Mesendoderm (in vitro differentiated cells): Measurements from ENCODE around the gene SMYD1.

Experiments
- DNase-seq: peaks from one replicate; pipeline ENCODE4 v3.0.0; 2013
- H2AK5ac ChIP-seq: 2 replicates; pipeline ENCODE4 v1.6.1; 2013; ENCODE audit warnings: low read length, inconsistent platforms
- H2BK120ac ChIP-seq: 2 replicates; pipeline ENCODE4 v1.6.1; 2013; ENCODE audit warnings: low read depth, mild to moderate bottlenecking, low read length, moderate library complexity, mixed read lengths
- H2BK15ac ChIP-seq: replicated peaks from 2 replicates; pipeline ENCODE4 v1.6.1; 2013; ENCODE audit warnings: low read depth, mild to moderate bottlenecking, moderate library complexity
- H2BK5ac ChIP-seq: 2 replicates; pipeline ENCODE4 v1.6.1; 2013; ENCODE audit warnings: low read length, inconsistent platforms
- H3K18ac ChIP-seq: 2 replicates; pipeline ENCODE4 v1.6.1; 2013; ENCODE audit warnings: mild to moderate bottlenecking, low read length, mixed read lengths
- H3K23ac ChIP-seq: one replicate; pipeline ENCODE4 v1.6.1; 2013; ENCODE audit warnings: low read length
- H3K27ac ChIP-seq: 2 replicates; pipeline ENCODE4 v1.5.1; 2013; ENCODE audit warnings: low read depth, mild to moderate bottlenecking, inconsistent platforms, low read length, moderate library complexity
- H3K27me3 ChIP-seq: 2 replicates; pipeline ENCODE4 v1.6.1; 2013; ENCODE audit warnings: low read length, control low read depth, mild to moderate bottlenecking, inconsistent platforms; ENCODE audit not compliant: insufficient read depth, poor library complexity
- H3K36me3 ChIP-seq: 2 replicates; pipeline ENCODE4 v1.6.1; 2013; ENCODE audit warnings: low read length, inconsistent platforms; ENCODE audit not compliant: control insufficient read depth, insufficient read depth
- H3K4ac ChIP-seq: one replicate; pipeline ENCODE4 v1.6.1; 2013; ENCODE audit warnings: low read depth, mild to moderate bottlenecking, low read length, moderate library complexity
- H3K4me1 ChIP-seq: 2 replicates; pipeline ENCODE4 v1.6.1; 2013; ENCODE audit warnings: low read depth, low read length, inconsistent platforms; ENCODE audit not compliant: control insufficient read depth
- H3K4me2 ChIP-seq: 2 replicates; pipeline ENCODE4 v1.6.1; 2013; ENCODE audit warnings: low read length
- H3K4me3 ChIP-seq: 2 replicates; pipeline ENCODE4 v1.5.1; 2013; ENCODE audit warnings: mild to moderate bottlenecking, low read length
- H3K56ac ChIP-seq: one replicate; pipeline ENCODE4 v1.6.1; 2013; ENCODE audit warnings: low read length
- H3K79me1 ChIP-seq: 2 replicates; pipeline ENCODE4 v1.6.1; 2013; ENCODE audit warnings: low read length, inconsistent platforms
- H3K79me2 ChIP-seq: 2 replicates; pipeline ENCODE4 v1.6.1; 2013; ENCODE audit warnings: mild to moderate bottlenecking, low read length; ENCODE audit not compliant: control insufficient read depth, insufficient read depth
- H3K9ac ChIP-seq: 2 replicates; pipeline ENCODE4 v1.6.1; 2013; ENCODE audit warnings: low read length, inconsistent platforms
- H4K5ac ChIP-seq: one replicate; pipeline ENCODE4 v1.6.1; 2013; ENCODE audit warnings: low read length
- H4K8ac ChIP-seq: one replicate; pipeline ENCODE4 v1.6.1; 2013; ENCODE audit warnings: low read depth, mild to moderate bottlenecking, control low read depth, low read length, moderate library complexity
- WGBS: extraction: QIAGEN DNeasy Blood & Tissue Kit; methylation state at CpG from one replicate; pipeline ENCODE4 v1.1.7; 2013; ENCODE audit warnings: low lambda C conversion rate, missing lambda C conversion rate; ENCODE audit not compliant: insufficient coverage; ENCODE audit errors: extremely low coverage; 5-methylcytosine and 5-hydroxymethylcytosine counted together

The SMYD1 gene

DNA sequence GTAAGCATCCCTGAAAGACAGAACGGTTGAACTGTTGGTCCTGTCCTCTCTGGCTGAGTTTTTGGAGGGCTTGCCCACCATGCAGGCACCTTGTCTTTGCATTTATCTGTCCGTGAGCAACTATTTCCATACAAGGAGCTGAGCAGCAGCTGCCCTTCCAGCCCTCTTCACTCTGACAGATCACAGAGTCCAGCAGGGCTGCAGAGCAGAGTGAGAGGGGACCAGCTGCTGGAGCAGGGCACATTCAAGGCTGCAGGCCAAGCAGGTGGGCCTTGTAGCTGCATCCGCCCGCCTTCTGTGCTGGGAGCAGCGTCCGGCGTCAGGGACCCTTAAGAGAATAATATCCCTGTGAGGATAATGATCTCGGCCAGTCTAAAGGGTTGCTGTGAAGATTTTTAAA lies 9.5 kb downstream of the SMYD1 start:
- H3K23ac ChIP-seq, result no peak overlapping the region
- no peaks in the 10 kb centered on the region for H3K27me3 ChIP-seq
- H2BK15ac ChIP-seq, result no peak overlapping the region
- H2AK5ac ChIP-seq, result no peak overlapping the region
- H3K56ac ChIP-seq, result no peak overlapping the region
- H4K5ac ChIP-seq, result no peak overlapping the region
- no peak for DNase-seq
- no peak overlapping the region for H3K9ac ChIP-seq
- H3K36me3 ChIP-seq, result no peaks in the 10 kb centered on the region
- no peaks in the 10 kb centered on the region for H3K79me1 ChIP-seq
- H2BK120ac ChIP-seq, result no peak overlapping the region
- no peak overlapping the region for H3K4me3 ChIP-seq
- no peak overlapping the region for H3K4me2 ChIP-seq
- no CpG with 5 or more reads among the region's 8 CpGs for WGBS
- no peak overlapping the region for H4K8ac ChIP-seq
- no peaks in the 10 kb centered on the region for H3K4me1 ChIP-seq
- no peak overlapping the region for H2BK5ac ChIP-seq
- H3K79me2 ChIP-seq, result no peaks in the 10 kb centered on the region
- H3K18ac ChIP-seq, result no peak overlapping the region
- no peak overlapping the region for H3K4ac ChIP-seq
- no peak overlapping the region for H3K27ac ChIP-seq

DNA sequence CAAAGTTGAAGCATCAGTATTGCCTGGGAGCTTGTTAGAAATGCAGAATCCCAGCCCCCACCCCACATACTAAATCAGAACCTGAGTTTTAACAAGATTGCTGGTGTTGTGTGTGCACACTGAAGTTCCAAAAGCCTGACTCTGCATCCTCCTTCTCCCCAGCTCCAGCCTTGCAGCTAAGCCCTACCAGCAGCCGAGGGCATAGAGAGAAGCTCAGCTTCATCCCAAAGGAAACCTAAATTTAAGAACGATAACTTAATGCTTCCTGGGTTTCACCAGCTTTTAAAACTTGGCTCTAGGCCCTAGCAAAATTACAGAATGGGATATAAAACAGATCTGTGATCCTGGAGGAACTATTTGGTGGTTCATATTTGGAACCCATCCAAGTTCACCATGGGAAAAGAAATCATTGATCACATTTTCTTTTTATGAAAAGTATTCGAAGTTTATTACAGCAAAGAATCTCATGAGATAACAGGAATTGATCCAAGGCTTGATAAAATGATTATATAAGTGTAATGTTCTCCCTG lies 11.1 kb downstream of the SMYD1 start:
- no peak overlapping the region for H3K9ac ChIP-seq
- H3K79me1 ChIP-seq, result no peaks in the 10 kb centered on the region
- no peak overlapping the region for H3K18ac ChIP-seq
- no CpG with 5 or more reads among the region's 3 CpGs for WGBS
- H2BK5ac ChIP-seq, result no peak overlapping the region
- H3K4me3 ChIP-seq, result no peak overlapping the region
- H3K27me3 ChIP-seq, result no peaks in the 10 kb centered on the region
- no peak overlapping the region for H3K4me2 ChIP-seq
- no peak overlapping the region for H3K56ac ChIP-seq
- H3K79me2 ChIP-seq, result no peaks in the 10 kb centered on the region
- H3K36me3 ChIP-seq, result no peaks in the 10 kb centered on the region
- H3K4me1 ChIP-seq, result no peaks in the 10 kb centered on the region
- H2AK5ac ChIP-seq, result no peak overlapping the region
- no peak overlapping the region for H3K4ac ChIP-seq
- no peak overlapping the region for H4K5ac ChIP-seq
- H3K27ac ChIP-seq, result no peak overlapping the region
- DNase-seq, result no peak
- no peak overlapping the region for H2BK120ac ChIP-seq
- no peak overlapping the region for H4K8ac ChIP-seq
- no peak overlapping the region for H2BK15ac ChIP-seq
- H3K23ac ChIP-seq, result no peak overlapping the region

DNA sequence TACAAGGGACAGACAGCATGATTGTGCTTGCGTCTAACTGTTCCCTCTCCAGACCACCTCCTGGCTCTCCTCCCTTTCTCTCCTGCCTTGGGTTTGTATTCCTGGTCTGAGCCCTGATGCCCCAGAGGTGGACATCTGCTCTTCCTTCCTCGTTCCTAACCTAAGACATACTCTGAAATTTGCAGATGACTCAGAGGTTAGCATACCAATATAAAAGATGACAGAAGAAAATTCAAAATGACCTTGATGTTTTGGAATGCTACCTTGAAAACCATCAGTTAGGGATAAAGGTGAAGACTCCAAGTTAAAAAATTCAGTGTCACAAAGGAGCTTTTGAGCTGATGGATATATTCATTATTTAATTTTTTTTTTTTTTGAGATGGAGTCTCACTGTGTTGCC lies 12.9 kb downstream of the SMYD1 start:
- Histone ChIP-seq H3K79me2 (no peaks in the 10 kb centered on the region), H2AK5ac (no peak overlapping the region), H4K5ac (no peak overlapping the region), H2BK5ac (no peak overlapping the region), H3K4me2 (no peak overlapping the region), H3K56ac (no peak overlapping the region), H3K4ac (no peak overlapping the region), H2BK120ac (no peak overlapping the region), H3K4me1 (no peaks in the 10 kb centered on the region), H3K9ac (no peak overlapping the region), H3K4me3 (no peak overlapping the region), H3K79me1 (no peaks in the 10 kb centered on the region), H4K8ac (no peak overlapping the region), H3K23ac (no peak overlapping the region), H2BK15ac (no peak overlapping the region), H3K36me3 (no peaks in the 10 kb centered on the region), H3K27ac (no peak overlapping the region), H3K18ac (no peak overlapping the region), H3K27me3 (no peaks in the 10 kb centered on the region)
- no peak for DNase-seq
- no CpG with 5 or more reads among the region's 2 CpGs for WGBS

DNA sequence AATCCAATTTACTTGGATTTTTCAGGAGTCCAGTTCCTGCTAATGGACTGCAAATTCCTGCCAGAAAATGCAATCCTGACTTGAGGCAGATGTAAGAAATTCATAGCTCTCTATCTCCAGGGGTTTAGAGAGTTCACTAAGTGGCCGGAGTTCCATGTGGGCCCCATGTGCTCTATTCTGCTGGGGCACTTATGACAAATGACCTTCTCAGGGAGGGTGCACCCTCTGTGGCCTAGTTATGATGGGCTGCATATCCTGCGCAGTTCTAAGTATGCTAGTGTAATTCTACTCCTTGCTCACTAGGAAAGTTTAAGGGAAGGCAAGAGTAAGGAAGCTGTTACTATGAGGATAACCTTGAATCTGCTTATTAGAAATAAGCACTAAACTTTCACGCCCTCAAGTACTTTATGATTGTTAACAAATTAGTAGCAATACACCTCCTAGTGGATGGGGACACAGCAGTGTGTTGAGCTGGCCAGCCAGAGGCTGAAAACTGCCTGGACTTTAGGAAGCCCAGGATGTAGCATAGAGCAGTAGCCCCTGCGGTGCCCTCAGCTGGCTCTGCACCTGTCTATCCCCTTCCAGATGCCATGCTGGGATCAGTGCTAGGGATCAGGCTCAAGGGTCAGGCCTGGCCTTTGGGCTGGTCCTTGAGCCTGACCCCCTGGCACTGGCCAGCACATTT lies 14.4 kb downstream of the SMYD1 start:
- no peak for DNase-seq
- no peaks in the 10 kb centered on the region for H3K79me2 ChIP-seq
- no peak overlapping the region for H3K4me3 ChIP-seq
- H2BK15ac ChIP-seq, result no peak overlapping the region
- no peak overlapping the region for H2BK120ac ChIP-seq
- no peaks in the 10 kb centered on the region for H3K36me3 ChIP-seq
- no peaks in the 10 kb centered on the region for H3K79me1 ChIP-seq
- WGBS, result no CpG with 5 or more reads among the region's 4 CpGs
- H3K18ac ChIP-seq, result no peak overlapping the region
- no peaks in the 10 kb centered on the region for H3K27me3 ChIP-seq
- H3K4ac ChIP-seq, result no peak overlapping the region
- no peak overlapping the region for H2BK5ac ChIP-seq
- no peak overlapping the region for H3K27ac ChIP-seq
- no peaks in the 10 kb centered on the region for H3K4me1 ChIP-seq
- H4K8ac ChIP-seq, result no peak overlapping the region
- H3K4me2 ChIP-seq, result no peak overlapping the region
- no peak overlapping the region for H3K23ac ChIP-seq
- no peak overlapping the region for H3K56ac ChIP-seq
- H2AK5ac ChIP-seq, result no peak overlapping the region
- no peak overlapping the region for H4K5ac ChIP-seq
- no peak overlapping the region for H3K9ac ChIP-seq

DNA sequence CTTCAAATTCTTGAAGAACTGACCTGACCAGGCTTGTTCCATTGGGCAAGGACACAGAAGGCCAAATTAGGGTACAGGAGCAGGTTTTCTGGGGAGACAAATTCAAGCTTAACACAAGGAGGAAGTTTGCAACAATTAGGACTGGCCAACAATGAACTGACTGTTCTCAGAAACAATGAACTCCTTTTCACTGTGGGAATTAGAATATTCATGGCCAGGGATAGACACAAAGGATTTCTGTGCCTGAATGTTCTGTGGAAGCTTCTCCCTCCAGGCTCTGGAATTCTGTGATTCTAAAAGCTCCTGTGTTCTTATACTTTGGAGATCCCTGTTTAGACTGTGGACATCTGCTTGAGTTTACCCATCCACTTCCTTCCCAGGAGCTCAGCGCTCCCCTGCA lies 15.2 kb downstream of the SMYD1 start:
- H3K4ac ChIP-seq, result no peak overlapping the region
- WGBS, result no CpG with 5 or more reads among the region's 1 CpG
- no peaks in the 10 kb centered on the region for H3K36me3 ChIP-seq
- H2BK5ac ChIP-seq, result no peak overlapping the region
- H3K18ac ChIP-seq, result no peak overlapping the region
- H2AK5ac ChIP-seq, result no peak overlapping the region
- no peak for DNase-seq
- H3K4me2 ChIP-seq, result no peak overlapping the region
- H3K27ac ChIP-seq, result no peak overlapping the region
- no peak overlapping the region for H3K56ac ChIP-seq
- H3K79me1 ChIP-seq, result no peaks in the 10 kb centered on the region
- H3K79me2 ChIP-seq, result no peaks in the 10 kb centered on the region
- H4K5ac ChIP-seq, result no peak overlapping the region
- H4K8ac ChIP-seq, result no peak overlapping the region
- H3K23ac ChIP-seq, result no peak overlapping the region
- H2BK15ac ChIP-seq, result no peak overlapping the region
- no peak overlapping the region for H3K4me3 ChIP-seq
- no peak overlapping the region for H2BK120ac ChIP-seq
- no peak overlapping the region for H3K9ac ChIP-seq
- no peaks in the 10 kb centered on the region for H3K4me1 ChIP-seq
- no peaks in the 10 kb centered on the region for H3K27me3 ChIP-seq

DNA sequence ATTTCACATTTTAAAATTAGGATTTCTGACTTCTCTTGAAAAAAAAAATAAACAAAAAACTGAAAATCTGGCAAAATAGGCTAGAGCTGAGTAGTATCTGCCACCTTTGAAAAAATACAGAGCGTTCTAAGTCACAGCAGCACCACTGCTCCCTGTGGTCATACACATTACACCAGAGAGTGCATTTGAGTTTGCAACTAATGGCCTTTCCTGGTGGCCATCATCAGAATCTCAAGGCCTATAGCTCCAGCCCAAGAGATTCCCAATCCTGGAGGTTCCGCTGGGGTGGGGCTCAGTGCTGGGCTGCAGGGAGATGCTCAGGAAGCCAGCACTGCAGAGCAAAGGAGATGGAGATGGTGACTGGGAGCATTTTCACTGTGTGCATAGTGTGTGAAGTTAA lies 17.5 kb downstream of the SMYD1 start:
- Histone ChIP-seq H3K79me1 (no peaks in the 10 kb centered on the region), H3K18ac (no peak overlapping the region), H3K4me3 (no peak overlapping the region), H3K56ac (no peak overlapping the region), H2BK120ac (no peak overlapping the region), H4K5ac (no peak overlapping the region), H3K9ac (no peak overlapping the region), H3K4me2 (no peak overlapping the region), H2AK5ac (no peak overlapping the region), H4K8ac (no peak overlapping the region), H3K27ac (no peak overlapping the region), H2BK5ac (no peak overlapping the region), H2BK15ac (no peak overlapping the region), H3K79me2 (no peaks in the 10 kb centered on the region), H3K27me3 (no peaks in the 10 kb centered on the region), H3K4me1 (no peaks in the 10 kb centered on the region), H3K4ac (no peak overlapping the region), H3K23ac (no peak overlapping the region), H3K36me3 (no peaks in the 10 kb centered on the region)
- no CpG with 5 or more reads among the region's 2 CpGs for WGBS
- no peak for DNase-seq
